Naive thymus-derived CD8-positive, alpha-beta T cell (primary cell): ENCODE measurements around the gene SRSF1. TPM values are rescaled to one million over a fixed set of nuclear protein-coding genes. Genes with fewer than 3 reads are reported as not detected.
"Not testable (repeated sequence)": the region's sequence is repeated elsewhere in the genome, so short reads cannot be mapped to it uniquely, and the experiment has no call there.

Experiments used
- ATAC-seq, 2 donors: fragments of 150-1000 bp; cut with Tn5 transposase in 1 of 2; sonication (Bioruptor Pico), chemical (Tn5 transposase) in 1 of 2; 1 replicate in 1 of 2; 2 replicates in 1 of 2; pipeline ENCODE4 v1.10.0; 2021; ENCODE audit warnings: mild to moderate bottlenecking in 2 of 2, moderate library complexity in 2 of 2
- POLR2A ChIA-PET: fragments of 350-600 bp; sonication (Branson Sonifier 250); formaldehyde crosslinking; loops from one replicate; lab custom pipeline; 2021; ENCODE audit warnings: antibody characterized with exemption; lab: Charles Lee
- DNase-seq, 10 donors: peaks; one replicate each; pipeline versions ENCODE4 v3.0.0 to v3.0.0-alpha.2; 2020 to 2022
- H3K27ac Mint-ChIP-seq, 10 donors: one replicate each; pipeline ENCODE4 v1.8.0; 2020 to 2022; ENCODE audit warnings: mild to moderate bottlenecking in 10 of 10, mixed read lengths in 10 of 10, moderate library complexity in 4 of 10, inconsistent platforms in 1 of 10
- H3K27me3 Mint-ChIP-seq, 5 donors: one replicate each; pipeline ENCODE4 v1.8.0; 2021 to 2022; ENCODE audit warnings: mixed read lengths in 5 of 5
- H3K36me3 Mint-ChIP-seq, 3 donors: one replicate each; pipeline ENCODE4 v1.8.0; 2020 to 2022; ENCODE audit warnings: mixed read lengths in 3 of 3, mild to moderate bottlenecking in 2 of 3, inconsistent platforms in 1 of 3
- H3K4me1 Mint-ChIP-seq, 4 donors: one replicate each; pipeline ENCODE4 v1.8.0; 2021 to 2022; ENCODE audit warnings: mixed read lengths in 4 of 4
- H3K4me3 Mint-ChIP-seq, 10 donors: one replicate each; pipeline ENCODE4 v1.8.0; 2020 to 2022; ENCODE audit warnings: mild to moderate bottlenecking in 10 of 10, mixed read lengths in 10 of 10, moderate library complexity in 6 of 10, inconsistent platforms in 1 of 10
- H3K9me3 Mint-ChIP-seq, 9 donors: one replicate each; pipeline ENCODE4 v1.8.0; 2020 to 2022; ENCODE audit warnings: mixed read lengths in 9 of 9, mild to moderate bottlenecking in 3 of 9, inconsistent platforms in 1 of 9, moderate library complexity in 1 of 9
- polyA plus RNA-seq, 3 donors: library from polyadenylated mRNA; unstranded; fragments of 300-500 nt; fragmentation: Illumina TruSeq; gene quantifications; one replicate each; pipeline ENCODE4 v1.2.3, GENCODE V29; 2021
- total RNA-seq, 8 experiments: library from RNA in 2 of 8; stranded (reverse) in 2 of 8; gene quantifications; one replicate each; pipeline ENCODE4 v1.2.3 and lab custom pipeline; 2021 to 2026

The SRSF1 gene
- total and polyA plus RNA-seq, 5 experiments from 2014 or later = 43.5 to 256 (median 51.6) TPM

GRCh38 chr17:57984936-57985674 is 21.9 kb downstream of the SRSF1 start:
- no peaks in the 10 kb centered on the region for H3K9me3 Mint-ChIP-seq
- peaks cover 0 to 2% (median 0%) of the 10 kb centered on the region in 5 donors for H3K27me3 Mint-ChIP-seq
- peak overlapping the region; percentile 28 to 96 (median 64) for H3K4me3 Mint-ChIP-seq
- peaks cover 43 to 82% (median 78%) of the 10 kb centered on the region in 4 donors for H3K4me1 Mint-ChIP-seq
- POLR2A ChIA-PET = interaction anchor here (0.6 to 2.6 kb wide), 4 partner anchors 9 to 115 kb away, joined by 3 to 20 read pairs (median 3); partner anchors contain the start of gene SRSF1
- ATAC-seq (no peak), DNase-seq (no peak)
- H3K27ac Mint-ChIP-seq = peak overlapping the region; percentile 31 to 86 (median 54)
- H3K36me3 Mint-ChIP-seq = peaks cover 0 to 46% (median 0%) of the 10 kb centered on the region in 3 donors

- Mint-ChIP-seq H3K27me3 (peaks cover 0 to 2% (median 0%) of the 10 kb centered on the region in 5 donors), H3K4me1 (peaks cover 42 to 76% (median 72%) of the 10 kb centered on the region in 4 donors), H3K9me3 (no peaks in the 10 kb centered on the region), H3K4me3 (peak overlapping the region in 8 of 10 donors; percentile 28 to 94 (median 69)), H3K36me3 (peaks cover 0 to 53% (median 0%) of the 10 kb centered on the region in 3 donors), H3K27ac (peak overlapping the region in 8 of 10 donors; percentile 15 to 86 (median 54))
- ATAC-seq (no peak), DNase-seq (no peak)
- POLR2A ChIA-PET = interaction anchor here (1.2 kb wide), 1 partner anchor 9 kb away, joined by 3 read pairs; no protein-coding TSS in a partner anchor
Observed at GRCh38 chr17:57984261-57984890, 22.7 kb downstream of the SRSF1 start.

GRCh38 chr17:57983446-57983845 is 23.6 kb downstream of the SRSF1 start:
- POLR2A ChIA-PET = interaction anchor here (0.6 to 1.3 kb wide), 5 partner anchors 10 to 1916 kb away, joined by 3 to 10 read pairs (median 4); partner anchors contain the start of genes MRPS23 and SRSF1
- DNase-seq (no peak), ATAC-seq (no peak)
- H3K36me3 Mint-ChIP-seq = peaks cover 3 to 63% (median 3%) of the 10 kb centered on the region in 3 donors
- H3K4me3 Mint-ChIP-seq = peak overlapping the region in 6 of 10 donors; percentile 43 to 94 (median 71)
- no peaks in the 10 kb centered on the region for H3K9me3 Mint-ChIP-seq
- no peaks in the 10 kb centered on the region for H3K27me3 Mint-ChIP-seq
- peaks cover 40 to 73% (median 65%) of the 10 kb centered on the region in 4 donors for H3K4me1 Mint-ChIP-seq
- peak overlapping the region in 7 of 10 donors; percentile 0 to 85 (median 43) for H3K27ac Mint-ChIP-seq

- H3K27me3 Mint-ChIP-seq = no peaks in the 10 kb centered on the region
- peaks cover 40 to 72% (median 67%) of the 10 kb centered on the region in 4 donors for H3K4me1 Mint-ChIP-seq
- no peak for ATAC-seq
- H3K36me3 Mint-ChIP-seq = peaks cover 3 to 70% (median 8%) of the 10 kb centered on the region in 3 donors
- POLR2A ChIA-PET = interaction anchor here (0.6 to 1.3 kb wide), 5 partner anchors 11 to 1917 kb away, joined by 3 to 10 read pairs (median 4); partner anchors contain the start of genes MRPS23 and SRSF1
- H3K4me3 Mint-ChIP-seq = peak overlapping the region in 9 of 10 donors; percentile 1 to 91 (median 40)
- no peaks in the 10 kb centered on the region for H3K9me3 Mint-ChIP-seq
- peak overlapping the region in 9 of 10 donors; percentile 1 to 72 (median 42) for H3K27ac Mint-ChIP-seq
- DNase-seq = no peak
Observed at GRCh38 chr17:57982452-57983170, 24.4 kb downstream of the SRSF1 start.

GRCh38 chr17:57980522-57980921 is 26.5 kb downstream of the SRSF1 start:
- Mint-ChIP-seq H3K4me1 (peaks cover 32 to 59% (median 56%) of the 10 kb centered on the region in 4 donors), H3K27me3 (no peaks in the 10 kb centered on the region), H3K9me3 (no peaks in the 10 kb centered on the region), H3K4me3 (no peak overlapping the region), H3K27ac (peak overlapping the region in 3 of 10 donors; percentile 2 to 54 (median 15)), H3K36me3 (peaks cover 11 to 91% (median 20%) of the 10 kb centered on the region in 3 donors)
- POLR2A ChIA-PET = no interaction called here
- ATAC-seq = no peak
- no peak for DNase-seq

- Mint-ChIP-seq H3K4me1 (peaks cover 24 to 45% (median 42%) of the 10 kb centered on the region in 4 donors), H3K4me3 (no peak overlapping the region), H3K27me3 (no peaks in the 10 kb centered on the region), H3K36me3 (peaks cover 11 to 95% (median 20%) of the 10 kb centered on the region in 3 donors), H3K27ac (peak overlapping the region in 6 of 10 donors; percentile 2 to 89 (median 52)), H3K9me3 (no peaks in the 10 kb centered on the region)
- POLR2A ChIA-PET = interaction anchor here (0.6 to 1.2 kb wide), 2 partner anchors 20 to 124 kb away, joined by 3 to 8 read pairs; no protein-coding TSS in a partner anchor
- ATAC-seq (no peak), DNase-seq (no peak)
Observed at GRCh38 chr17:57979076-57979475, 28.0 kb downstream of the SRSF1 start.

GRCh38 chr17:57976594-57976993 is 30.5 kb downstream of the SRSF1 start:
- no peaks in the 10 kb centered on the region for H3K27me3 Mint-ChIP-seq
- no peaks in the 10 kb centered on the region for H3K9me3 Mint-ChIP-seq
- H3K27ac Mint-ChIP-seq = peak overlapping the region in 4 of 10 donors; percentile 27 to 60 (median 47)
- peaks cover 6 to 20% (median 17%) of the 10 kb centered on the region in 4 donors for H3K4me1 Mint-ChIP-seq
- no peak for ATAC-seq
- H3K36me3 Mint-ChIP-seq = peaks cover 11 to 95% (median 23%) of the 10 kb centered on the region in 3 donors
- POLR2A ChIA-PET = interaction anchor here (1.2 to 1.3 kb wide), 2 partner anchors 8 to 31 kb away, joined by 3 to 6 read pairs; no protein-coding TSS in a partner anchor
- H3K4me3 Mint-ChIP-seq = no peak overlapping the region
- no peak for DNase-seq

GRCh38 chr17:57975044-57975443 is 32.0 kb downstream of the SRSF1 start:
- no peak for ATAC-seq
- H3K4me3 Mint-ChIP-seq = no peak overlapping the region
- POLR2A ChIA-PET = interaction anchor here (0.6 to 1.2 kb wide), 2 partner anchors 10 to 24 kb away, joined by 3 to 4 read pairs; no protein-coding TSS in a partner anchor
- peaks cover 4 to 9% (median 5%) of the 10 kb centered on the region in 4 donors for H3K4me1 Mint-ChIP-seq
- H3K36me3 Mint-ChIP-seq = peaks cover 11 to 81% (median 23%) of the 10 kb centered on the region in 3 donors
- no peak for DNase-seq
- no peaks in the 10 kb centered on the region for H3K9me3 Mint-ChIP-seq
- peak overlapping the region in 3 of 10 donors; percentile 19 to 81 (median 53) for H3K27ac Mint-ChIP-seq
- no peaks in the 10 kb centered on the region for H3K27me3 Mint-ChIP-seq

GRCh38 chr17:57974053-57974824 is 32.8 kb downstream of the SRSF1 start:
- H3K27me3 Mint-ChIP-seq, DNase-seq, ATAC-seq, H3K4me1 Mint-ChIP-seq, H3K9me3 Mint-ChIP-seq, POLR2A ChIA-PET, H3K4me3 Mint-ChIP-seq: not testable (repeated sequence)
- peak overlapping the region in 3 of 10 donors; percentile 27 to 75 (median 28) for H3K27ac Mint-ChIP-seq
- H3K36me3 Mint-ChIP-seq = peaks cover 11 to 73% (median 23%) of the 10 kb centered on the region in 3 donors

GRCh38 chr17:57972151-57972550 is 34.9 kb downstream of the SRSF1 start:
- ATAC-seq = no peak
- peaks cover 8 to 53% (median 15%) of the 10 kb centered on the region in 3 donors for H3K36me3 Mint-ChIP-seq
- POLR2A ChIA-PET = interaction anchor here (1.4 kb wide), 1 partner anchor 14 kb away, joined by 5 read pairs; no protein-coding TSS in a partner anchor

GRCh38 chr17:57971572-57971971 is 35.5 kb downstream of the SRSF1 start:
- ATAC-seq = no peak
- Mint-ChIP-seq H3K9me3 (no peaks in the 10 kb centered on the region), H3K4me3 (no peak overlapping the region), H3K27me3 (no peaks in the 10 kb centered on the region), H3K36me3 (peaks cover 3 to 48% (median 11%) of the 10 kb centered on the region in 3 donors), H3K27ac (peak overlapping the region in 2 of 10 donors; percentile 37 to 51), H3K4me1 (peaks cover 0 to 5% (median under 1%) of the 10 kb centered on the region in 4 donors)
- DNase-seq = no peak
- POLR2A ChIA-PET = interaction anchor here (1.4 kb wide), 1 partner anchor 15 kb away, joined by 5 read pairs; no protein-coding TSS in a partner anchor

More at GRCh38 chr17:57972151-57972550, 34.9 kb downstream of the SRSF1 start:
- H3K4me3 Mint-ChIP-seq = no peak overlapping the region
- no peaks in the 10 kb centered on the region for H3K27me3 Mint-ChIP-seq
- H3K4me1 Mint-ChIP-seq = peaks cover 0 to 5% (median under 1%) of the 10 kb centered on the region in 4 donors
- no peaks in the 10 kb centered on the region for H3K9me3 Mint-ChIP-seq
- DNase-seq = no peak
- H3K27ac Mint-ChIP-seq = peak overlapping the region in 1 of 10 donors; percentile 60
